SK-N-MC (cell line): Measurements from ENCODE around the gene SYCN.
"Not testable (repeated sequence)": the region's sequence is repeated elsewhere in the genome, so short reads cannot be mapped to it uniquely, and the experiment has no call there.

Source experiments
- EZH2 ChIP-seq: fragments of 200-600 bp; sonication (generic); IDR thresholded peaks from one replicate; pipeline ENCODE4 v1.6.1; 2017; ENCODE audit warnings: antibody characterized with exemption
- FOXP2 ChIP-seq: optimal IDR thresholded peaks from 2 replicates; pipeline ENCODE3; 2011; ENCODE audit warnings: mild to moderate bottlenecking, moderate library complexity; ENCODE audit not compliant: insufficient read depth; ENCODE audit errors: extremely low read length, control extremely low read depth
- POLR2AphosphoS5 ChIP-seq: IDR thresholded peaks from 2 replicates; pipeline ENCODE4 v1.6.1; 2012; ENCODE audit warnings: mild to moderate bottlenecking, low read depth, low read length, borderline replicate concordance

- TF ChIP-seq EZH2, POLR2AphosphoS5, FOXP2: not testable (repeated sequence)
These were observed 40.5 kb upstream of the SYCN start, which contains the start of gene IFNL3 for GRCh38 chr19:39244410-39245100.
